ENCODE measurements around the gene ELAVL2.
"Not testable (repeated sequence)": the region's sequence is repeated elsewhere in the genome, so short reads cannot be mapped to it uniquely, and the experiment has no call there.

The ELAVL2 gene

GRCh38 chr9:23769307-23769935 lies 56.6 kb downstream of the ELAVL2 start:
- DNase-seq, result no peak

DNA sequence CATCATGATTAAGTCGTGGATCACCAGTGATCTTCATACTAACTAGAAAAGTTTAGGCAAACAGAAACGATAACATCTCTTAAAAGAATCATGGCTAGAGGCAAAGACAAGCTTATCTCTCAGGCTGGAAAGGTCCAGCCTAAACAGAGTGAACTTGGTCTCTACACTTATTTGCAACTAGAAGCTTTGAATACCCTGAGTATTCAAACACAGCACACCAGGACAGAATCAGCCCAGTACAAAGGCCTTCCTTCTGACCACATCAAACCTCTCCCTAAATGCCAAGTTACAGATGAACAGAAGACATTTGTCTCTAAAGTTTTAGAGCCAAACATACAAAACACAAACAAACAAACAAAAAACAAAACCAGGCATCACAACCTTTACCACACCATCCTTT lies 57.2 kb downstream of the ELAVL2 start:
- no peak for DNase-seq

DNA sequence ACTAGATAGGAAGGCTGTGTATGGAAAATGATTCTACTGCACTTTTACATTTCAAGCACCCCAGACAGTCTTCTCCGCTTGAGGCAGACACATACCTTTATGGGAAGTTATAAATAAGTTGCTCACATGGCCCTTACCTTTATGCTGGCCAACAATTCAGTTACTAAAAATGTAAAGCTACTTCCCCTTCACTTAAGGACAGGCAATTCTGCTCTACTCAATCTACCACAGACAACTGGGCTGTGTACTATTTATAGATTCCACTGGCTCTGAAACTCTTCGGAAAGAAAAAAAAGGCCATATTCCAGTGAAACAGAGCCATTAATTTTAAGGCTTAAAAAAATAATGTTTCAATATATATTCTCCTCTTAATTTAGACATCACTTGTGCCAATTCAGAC lies 59.4 kb downstream of the ELAVL2 start:
- no peak for DNase-seq

GRCh38 chr9:23765561-23765960 lies 60.5 kb downstream of the ELAVL2 start:
- no peak for DNase-seq

DNA sequence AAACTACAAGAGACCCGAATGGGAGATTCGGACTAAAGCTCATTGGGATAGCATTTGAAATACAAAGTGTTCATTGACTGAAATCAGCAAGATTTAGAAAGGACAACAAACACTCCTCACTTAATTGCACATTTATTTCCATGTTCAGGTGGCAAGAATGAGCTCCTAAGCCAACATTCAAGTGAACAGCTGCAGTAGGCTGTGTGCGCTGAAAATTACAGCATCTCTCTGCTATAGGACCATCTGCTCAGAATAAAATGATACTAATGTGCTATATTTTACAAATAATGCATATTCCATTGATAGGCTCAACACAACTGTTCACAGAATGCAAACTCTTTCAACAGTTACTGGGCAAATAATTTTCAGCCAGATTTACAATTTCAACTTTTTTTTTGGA lies 61.8 kb downstream of the ELAVL2 start:
- no peak for DNase-seq

GRCh38 chr9:23754551-23754950 lies 71.5 kb downstream of the ELAVL2 start:
- no peak for DNase-seq

DNA sequence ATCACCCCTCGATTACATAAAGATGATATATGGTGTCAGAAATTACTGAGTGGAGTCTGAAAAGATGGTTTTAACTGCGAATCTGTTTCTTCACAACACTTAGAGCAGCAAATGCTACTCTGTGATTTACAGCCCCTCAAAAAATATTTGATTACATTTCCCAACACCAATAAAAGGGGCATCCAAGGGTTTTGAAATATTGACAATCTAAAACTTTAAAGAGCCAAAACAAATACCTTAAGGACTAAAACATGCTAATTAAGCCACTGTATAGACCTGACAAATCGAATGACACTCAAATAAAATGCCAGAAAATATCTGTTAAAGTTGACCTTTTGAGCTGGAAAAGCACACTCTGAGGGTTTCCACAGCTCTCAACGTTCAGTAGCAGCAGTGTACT lies 73.2 kb downstream of the ELAVL2 start:
- no peak for DNase-seq

DNA sequence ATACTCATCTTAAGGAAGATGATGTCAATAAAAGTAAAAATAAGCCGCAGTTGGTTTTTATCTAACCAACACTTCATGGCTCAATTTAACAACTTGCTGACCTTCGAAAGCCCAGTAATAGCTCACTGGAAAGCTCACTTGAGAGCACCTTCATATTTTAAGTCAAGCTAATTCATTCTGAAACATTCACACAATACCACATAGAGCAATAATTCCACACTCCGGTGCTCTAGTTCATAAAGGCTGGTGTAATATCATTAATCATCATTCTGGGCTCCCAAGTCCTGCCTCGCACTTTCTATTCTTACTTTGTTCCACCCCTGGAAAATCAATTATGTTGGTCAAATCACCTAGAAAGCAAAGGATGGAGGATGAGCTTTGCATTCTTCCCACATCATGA lies 74.4 kb downstream of the ELAVL2 start:
- DNase-seq, result no peak

GRCh38 chr9:23750808-23751207 lies 75.2 kb downstream of the ELAVL2 start:
- no peak for DNase-seq

- DNase-seq, result no peak
These were observed 78.7 kb downstream of the ELAVL2 start for GRCh38 chr9:23747088-23748075.

- no peak for DNase-seq
These were observed 79.7 kb downstream of the ELAVL2 start for GRCh38 chr9:23746317-23746716.

DNA sequence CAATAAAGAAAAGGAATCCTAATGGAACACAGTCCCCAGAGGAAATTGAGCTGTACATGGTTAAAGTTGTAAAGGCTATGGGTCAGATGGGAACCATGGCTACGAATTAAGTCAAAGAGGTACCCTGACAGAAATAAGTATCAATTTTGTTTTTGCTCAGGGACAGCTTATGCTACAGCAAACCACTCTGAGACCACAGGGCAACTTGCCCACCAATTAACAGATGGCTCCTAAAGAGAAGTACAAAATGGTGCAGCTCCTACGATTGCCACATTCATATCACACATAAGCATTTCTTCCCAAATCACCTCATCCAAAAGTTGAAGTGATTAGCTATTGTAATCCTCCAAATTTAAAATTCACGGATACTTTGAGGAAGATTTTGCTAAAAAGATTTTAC lies 83.0 kb downstream of the ELAVL2 start:
- no peak for DNase-seq

GRCh38 chr9:23741351-23741750 lies 84.7 kb downstream of the ELAVL2 start:
- no peak for DNase-seq

- DNase-seq, result no peak
These were observed 85.5 kb downstream of the ELAVL2 start for GRCh38 chr9:23740531-23740930.

DNA sequence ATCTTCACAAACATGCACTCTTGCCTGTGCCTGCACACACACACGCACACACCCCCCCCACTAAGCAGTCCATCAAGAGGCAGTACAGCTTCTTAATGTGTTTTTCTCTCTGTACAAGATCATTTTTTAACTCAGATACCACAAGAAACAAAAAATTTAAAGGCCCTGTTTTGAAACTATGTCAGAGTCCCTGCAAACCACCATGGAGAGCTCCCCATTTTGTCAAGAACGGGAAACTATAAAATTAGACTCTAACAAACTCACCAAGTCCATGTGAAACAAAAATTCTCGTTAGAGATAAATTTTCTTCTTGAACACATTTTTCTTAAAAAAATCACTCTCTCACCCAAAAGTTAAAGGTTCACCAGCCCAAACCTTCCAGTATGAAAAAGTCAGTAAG lies 86.3 kb downstream of the ELAVL2 start:
- DNase-seq, result no peak

- DNase-seq, result no peak
These were observed 89.7 kb downstream of the ELAVL2 start for GRCh38 chr9:23736293-23736692.

DNA sequence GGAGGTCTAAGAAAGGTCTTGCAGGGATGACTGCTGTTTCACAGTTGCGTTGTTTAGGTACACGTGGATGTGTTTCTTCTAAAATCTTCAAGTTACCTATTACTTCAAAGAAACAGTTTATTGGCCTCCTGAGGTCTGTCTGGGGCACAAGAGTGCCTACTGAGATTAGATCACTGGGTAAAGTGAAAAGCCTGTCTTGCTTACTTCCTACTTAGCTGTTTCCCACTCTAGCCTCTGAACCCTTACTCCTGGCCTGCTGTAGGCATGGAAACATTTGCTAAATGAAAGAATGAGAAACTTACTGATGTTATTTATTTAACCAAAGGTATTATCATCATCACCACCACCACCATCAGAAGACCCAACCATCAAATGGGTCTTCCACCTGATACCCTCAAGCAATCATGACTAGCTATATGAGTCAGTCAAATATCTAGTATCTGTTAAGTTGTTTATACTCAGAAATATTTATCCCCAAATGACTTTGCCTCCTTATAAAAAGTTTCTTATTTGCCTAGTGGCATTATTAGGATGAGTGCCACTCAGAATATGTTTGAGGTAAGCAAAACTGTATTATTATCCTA lies 92.5 kb downstream of the ELAVL2 start:
- DNase-seq, result no peak

GRCh38 chr9:23731353-23731752 lies 94.7 kb downstream of the ELAVL2 start:
- DNase-seq, result no peak

GRCh38 chr9:23730364-23730763 lies 95.7 kb downstream of the ELAVL2 start:
- DNase-seq, result no peak

GRCh38 chr9:23728736-23729135 lies 97.3 kb downstream of the ELAVL2 start:
- DNase-seq, result no peak

GRCh38 chr9:23725279-23725946 lies 100.6 kb downstream of the ELAVL2 start:
- no peak for DNase-seq

GRCh38 chr9:23723672-23724071 lies 102.4 kb downstream of the ELAVL2 start:
- no peak for DNase-seq

DNA sequence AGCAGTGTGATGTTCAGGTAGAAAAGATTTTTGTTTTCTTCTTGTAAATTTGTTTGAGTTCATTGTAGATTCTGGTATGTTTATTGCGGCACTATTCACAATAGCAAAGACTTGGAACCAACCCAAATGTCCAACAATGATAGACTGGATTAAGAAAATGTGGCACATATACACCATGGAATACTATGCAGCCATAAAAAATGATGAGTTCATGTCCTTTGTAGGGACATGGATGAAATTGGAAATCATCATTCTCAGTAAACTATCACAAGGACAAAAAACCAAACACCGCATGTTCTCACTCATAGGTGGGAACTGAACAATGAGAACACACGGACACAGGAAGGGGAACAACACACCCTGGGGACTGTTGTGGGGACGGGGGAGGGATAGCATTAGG lies 103.0 kb downstream of the ELAVL2 start:
- not testable (repeated sequence) for DNase-seq

Measured in SHP77 treated with DMSO at 0.1 percent for 48 hours (cell line).